Skeletal muscle tissue (tissue), 4 donors: Measurements from ENCODE around the gene KCNA10. TPM values are rescaled to one million over a fixed set of nuclear protein-coding genes. Genes with fewer than 3 reads are reported as not detected.
"Not testable (repeated sequence)": the region's sequence is repeated elsewhere in the genome, so short reads cannot be mapped to it uniquely, and the experiment has no call there.

Experiments used
- H3K27ac ChIP-seq: one replicate; pipeline ENCODE4 v1.7.0; 2013; ENCODE audit warnings: mild to moderate bottlenecking, low read depth, low read length, inconsistent platforms
- H3K27me3 ChIP-seq, 3 donors: one replicate each; pipeline ENCODE4 v1.7.0; 2013; ENCODE audit warnings: low read length in 3 of 3; ENCODE audit not compliant: control insufficient read depth in 3 of 3, insufficient read depth in 3 of 3
- H3K36me3 ChIP-seq, 3 donors: one replicate each; pipeline ENCODE4 v1.7.0; 2013; ENCODE audit warnings: low read length in 3 of 3; ENCODE audit not compliant: control insufficient read depth in 3 of 3, insufficient read depth in 3 of 3
- H3K4me1 ChIP-seq, 3 donors: one replicate each; pipeline ENCODE4 v1.7.0; 2013; ENCODE audit warnings: low read length in 3 of 3, mild to moderate bottlenecking in 3 of 3; ENCODE audit not compliant: control insufficient read depth in 3 of 3, insufficient read depth in 3 of 3
- H3K4me3 ChIP-seq, 3 donors: one replicate each; pipeline ENCODE4 v1.7.0; 2013; ENCODE audit warnings: low read length in 3 of 3
- H3K9ac ChIP-seq, 3 donors: one replicate each; pipeline ENCODE4 v1.7.0; 2013; ENCODE audit warnings: low read length in 3 of 3, mild to moderate bottlenecking in 3 of 3, moderate library complexity in 2 of 3, low read depth in 1 of 3
- H3K9me3 ChIP-seq, 3 donors: one replicate each; pipeline ENCODE4 v1.7.0; 2013; ENCODE audit warnings: low read length in 3 of 3; ENCODE audit not compliant: control insufficient read depth in 3 of 3
- total RNA-seq: library from RNA; depleted of rRNA; stranded (reverse); fragments of >200 nt; gene quantifications from one replicate; pipeline ENCODE4 v1.2.3, GENCODE V29; 2014
- donor health status: Osteomylitis.

The KCNA10 gene
- total RNA-seq, 1 donor from 2014 or later: 0.52 TPM

- peaks cover 5 to 19% (median 16%) of the 10 kb centered on the region in 3 donors for H3K4me1 ChIP-seq
- no peaks in the 10 kb centered on the region for H3K36me3 ChIP-seq
- no peak overlapping the region for H3K4me3 ChIP-seq
- H3K9ac ChIP-seq: no peak overlapping the region
- H3K27ac ChIP-seq: no peak overlapping the region
- no peaks in the 10 kb centered on the region for H3K9me3 ChIP-seq
- peaks cover 22 to 48% (median 25%) of the 10 kb centered on the region in 3 donors for H3K27me3 ChIP-seq
Observed at GRCh38 chr1:110523011-110523410, 4.0 kb upstream of the KCNA10 start.

GRCh38 chr1:110522560-110522959 lies 3.6 kb upstream of the KCNA10 start:
- Histone ChIP-seq H3K27ac (no peak overlapping the region), H3K4me1 (peaks cover 5 to 19% (median 16%) of the 10 kb centered on the region in 3 donors), H3K9me3 (no peaks in the 10 kb centered on the region), H3K36me3 (no peaks in the 10 kb centered on the region), H3K9ac (no peak overlapping the region), H3K27me3 (peaks cover 22 to 45% (median 23%) of the 10 kb centered on the region in 3 donors), H3K4me3 (no peak overlapping the region)

- H3K9me3 ChIP-seq: no peaks in the 10 kb centered on the region
- H3K9ac ChIP-seq: no peak overlapping the region
- H3K4me1 ChIP-seq: peaks cover 5 to 19% (median 16%) of the 10 kb centered on the region in 3 donors
- no peak overlapping the region for H3K27ac ChIP-seq
- H3K36me3 ChIP-seq: no peaks in the 10 kb centered on the region
- H3K4me3 ChIP-seq: no peak overlapping the region
- peaks cover 11 to 28% (median 16%) of the 10 kb centered on the region in 3 donors for H3K27me3 ChIP-seq
Observed at GRCh38 chr1:110520827-110521226, 1.9 kb upstream of the KCNA10 start.

GRCh38 chr1:110515891-110516290 lies 3.1 kb downstream of the KCNA10 start:
- Histone ChIP-seq H3K36me3 (no peaks in the 10 kb centered on the region), H3K27ac (no peak overlapping the region), H3K27me3 (peaks cover 0 to 3% (median 0%) of the 10 kb centered on the region in 3 donors), H3K9ac (no peak overlapping the region), H3K4me3 (no peak overlapping the region), H3K9me3 (no peaks in the 10 kb centered on the region), H3K4me1 (no peaks in the 10 kb centered on the region)

GRCh38 chr1:110515041-110515440 lies 3.9 kb downstream of the KCNA10 start:
- Histone ChIP-seq H3K27me3 (peaks cover 0 to 3% (median 0%) of the 10 kb centered on the region in 3 donors), H3K9me3 (no peaks in the 10 kb centered on the region), H3K36me3 (no peaks in the 10 kb centered on the region), H3K27ac (no peak overlapping the region), H3K4me3 (no peak overlapping the region), H3K9ac (no peak overlapping the region), H3K4me1 (no peaks in the 10 kb centered on the region)

- H3K9ac ChIP-seq: no peak overlapping the region
- peaks cover 0 to 3% (median 0%) of the 10 kb centered on the region in 3 donors for H3K27me3 ChIP-seq
- no peaks in the 10 kb centered on the region for H3K4me1 ChIP-seq
Observed at GRCh38 chr1:110513511-110513910, 5.5 kb downstream of the KCNA10 start.

GRCh38 chr1:110511436-110511835 lies 7.5 kb downstream of the KCNA10 start:
- no peak overlapping the region for H3K9ac ChIP-seq
- H3K36me3 ChIP-seq: no peaks in the 10 kb centered on the region
- no peaks in the 10 kb centered on the region for H3K27me3 ChIP-seq
- no peaks in the 10 kb centered on the region for H3K9me3 ChIP-seq
- no peak overlapping the region for H3K27ac ChIP-seq
- H3K4me1 ChIP-seq: no peaks in the 10 kb centered on the region
- H3K4me3 ChIP-seq: no peak overlapping the region

More at GRCh38 chr1:110513511-110513910, 5.5 kb downstream of the KCNA10 start:
- H3K36me3 ChIP-seq: no peaks in the 10 kb centered on the region
- no peak overlapping the region for H3K27ac ChIP-seq
- no peak overlapping the region for H3K4me3 ChIP-seq
- H3K9me3 ChIP-seq: no peaks in the 10 kb centered on the region

GRCh38 chr1:110510921-110511320 lies 8.1 kb downstream of the KCNA10 start:
- H3K4me1 ChIP-seq, H3K36me3 ChIP-seq, H3K4me3 ChIP-seq, H3K27ac ChIP-seq, H3K9me3 ChIP-seq, H3K27me3 ChIP-seq, H3K9ac ChIP-seq: not testable (repeated sequence)

GRCh38 chr1:110509655-110510054 lies 9.3 kb downstream of the KCNA10 start:
- H3K27ac ChIP-seq: no peak overlapping the region
- no peaks in the 10 kb centered on the region for H3K9me3 ChIP-seq
- H3K27me3 ChIP-seq: no peaks in the 10 kb centered on the region
- no peak overlapping the region for H3K4me3 ChIP-seq
- no peak overlapping the region for H3K9ac ChIP-seq
- H3K4me1 ChIP-seq: no peaks in the 10 kb centered on the region
- no peaks in the 10 kb centered on the region for H3K36me3 ChIP-seq

GRCh38 chr1:110508028-110508940 lies 10.7 kb downstream of the KCNA10 start:
- H3K9me3 ChIP-seq: no peaks in the 10 kb centered on the region
- H3K27me3 ChIP-seq: peaks cover 0 to 7% (median 2%) of the 10 kb centered on the region in 3 donors
- H3K36me3 ChIP-seq: no peaks in the 10 kb centered on the region
- H3K4me3 ChIP-seq: no peak overlapping the region
- H3K4me1 ChIP-seq: no peaks in the 10 kb centered on the region
- H3K9ac ChIP-seq: no peak overlapping the region
- H3K27ac ChIP-seq: no peak overlapping the region
